Measurements from ENCODE around the gene SLC6A19.

SLC6A19 gene

DNA sequence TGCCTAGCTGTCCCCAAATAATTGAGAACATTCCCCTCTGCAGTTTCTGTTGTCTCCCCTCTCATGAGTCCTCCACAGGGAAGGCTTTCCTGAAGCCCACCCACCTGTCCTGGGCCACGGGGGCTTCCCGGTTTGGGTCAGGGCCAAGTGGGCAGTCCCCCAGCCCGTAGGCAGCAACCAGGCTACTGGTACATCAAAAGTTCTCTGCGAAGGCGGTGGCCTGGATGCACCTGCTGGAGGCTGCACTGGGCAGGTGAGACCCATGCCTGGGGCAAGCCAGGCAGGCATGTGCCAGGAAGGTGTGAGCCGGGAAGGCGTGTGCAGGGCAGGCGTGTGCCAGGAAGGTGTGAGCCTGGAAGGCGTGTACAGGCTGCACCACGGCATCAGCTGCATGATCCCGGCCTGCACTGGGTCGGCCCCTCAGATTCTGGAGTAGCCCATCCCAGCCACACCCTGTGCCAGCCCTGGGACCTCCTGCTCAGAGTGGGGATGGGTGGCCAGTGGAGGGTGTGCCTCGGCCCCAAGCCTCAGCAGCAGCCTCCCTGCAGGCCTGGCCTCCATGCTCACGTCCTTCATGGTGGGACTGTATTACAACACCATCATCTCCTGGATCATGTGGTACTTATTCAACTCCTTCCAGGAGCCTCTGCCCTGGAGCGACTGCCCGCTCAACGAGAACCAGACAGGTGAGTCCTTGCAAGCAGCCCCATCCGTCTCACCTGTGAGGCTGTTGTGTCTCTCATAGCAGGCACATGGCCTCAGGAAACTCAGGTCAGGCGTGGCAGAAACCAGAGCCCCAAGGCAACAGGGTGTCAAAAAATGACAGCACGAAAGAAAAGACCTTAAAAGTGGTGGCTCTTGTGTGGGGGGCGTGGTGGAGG is 8.7 kb downstream of the SLC6A19 start:
- Histone ChIP-seq H3K4me3 (replicated peaks; ENCODE audit: insufficient read depth, low read length) (no peak overlapping the region), H3K27me3 (ENCODE audit: insufficient read depth, poor library complexity, severe bottlenecking) (no peaks in the 10 kb centered on the region), H3K27ac (replicated peaks) (no peak overlapping the region)
- DNase-seq (ENCODE audit: low read depth in 1 of 2, low spot score in 1 of 2) = no peak
- TF ChIP-seq POLR2AphosphoS5 (IDR thresholded peaks at IDR 0.05; ENCODE audit: low read depth) = no peak
- no peak for TF ChIP-seq GABPA (IDR thresholded peaks at IDR 0.05; ENCODE audit: low read depth)
- TF ChIP-seq, protein P1, sequence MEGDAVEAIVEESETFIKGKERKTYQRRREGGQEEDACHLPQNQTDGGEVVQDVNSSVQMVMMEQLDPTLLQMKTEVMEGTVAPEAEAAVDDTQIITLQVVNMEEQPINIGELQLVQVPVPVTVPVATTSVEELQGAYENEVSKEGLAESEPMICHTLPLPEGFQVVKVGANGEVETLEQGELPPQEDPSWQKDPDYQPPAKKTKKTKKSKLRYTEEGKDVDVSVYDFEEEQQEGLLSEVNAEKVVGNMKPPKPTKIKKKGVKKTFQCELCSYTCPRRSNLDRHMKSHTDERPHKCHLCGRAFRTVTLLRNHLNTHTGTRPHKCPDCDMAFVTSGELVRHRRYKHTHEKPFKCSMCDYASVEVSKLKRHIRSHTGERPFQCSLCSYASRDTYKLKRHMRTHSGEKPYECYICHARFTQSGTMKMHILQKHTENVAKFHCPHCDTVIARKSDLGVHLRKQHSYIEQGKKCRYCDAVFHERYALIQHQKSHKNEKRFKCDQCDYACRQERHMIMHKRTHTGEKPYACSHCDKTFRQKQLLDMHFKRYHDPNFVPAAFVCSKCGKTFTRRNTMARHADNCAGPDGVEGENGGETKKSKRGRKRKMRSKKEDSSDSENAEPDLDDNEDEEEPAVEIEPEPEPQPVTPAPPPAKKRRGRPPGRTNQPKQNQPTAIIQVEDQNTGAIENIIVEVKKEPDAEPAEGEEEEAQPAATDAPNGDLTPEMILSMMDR (IDR thresholded peaks at IDR 0.05; ENCODE audit: insufficient read depth, low read length) = no peak
- TF ChIP-seq, protein P2, sequence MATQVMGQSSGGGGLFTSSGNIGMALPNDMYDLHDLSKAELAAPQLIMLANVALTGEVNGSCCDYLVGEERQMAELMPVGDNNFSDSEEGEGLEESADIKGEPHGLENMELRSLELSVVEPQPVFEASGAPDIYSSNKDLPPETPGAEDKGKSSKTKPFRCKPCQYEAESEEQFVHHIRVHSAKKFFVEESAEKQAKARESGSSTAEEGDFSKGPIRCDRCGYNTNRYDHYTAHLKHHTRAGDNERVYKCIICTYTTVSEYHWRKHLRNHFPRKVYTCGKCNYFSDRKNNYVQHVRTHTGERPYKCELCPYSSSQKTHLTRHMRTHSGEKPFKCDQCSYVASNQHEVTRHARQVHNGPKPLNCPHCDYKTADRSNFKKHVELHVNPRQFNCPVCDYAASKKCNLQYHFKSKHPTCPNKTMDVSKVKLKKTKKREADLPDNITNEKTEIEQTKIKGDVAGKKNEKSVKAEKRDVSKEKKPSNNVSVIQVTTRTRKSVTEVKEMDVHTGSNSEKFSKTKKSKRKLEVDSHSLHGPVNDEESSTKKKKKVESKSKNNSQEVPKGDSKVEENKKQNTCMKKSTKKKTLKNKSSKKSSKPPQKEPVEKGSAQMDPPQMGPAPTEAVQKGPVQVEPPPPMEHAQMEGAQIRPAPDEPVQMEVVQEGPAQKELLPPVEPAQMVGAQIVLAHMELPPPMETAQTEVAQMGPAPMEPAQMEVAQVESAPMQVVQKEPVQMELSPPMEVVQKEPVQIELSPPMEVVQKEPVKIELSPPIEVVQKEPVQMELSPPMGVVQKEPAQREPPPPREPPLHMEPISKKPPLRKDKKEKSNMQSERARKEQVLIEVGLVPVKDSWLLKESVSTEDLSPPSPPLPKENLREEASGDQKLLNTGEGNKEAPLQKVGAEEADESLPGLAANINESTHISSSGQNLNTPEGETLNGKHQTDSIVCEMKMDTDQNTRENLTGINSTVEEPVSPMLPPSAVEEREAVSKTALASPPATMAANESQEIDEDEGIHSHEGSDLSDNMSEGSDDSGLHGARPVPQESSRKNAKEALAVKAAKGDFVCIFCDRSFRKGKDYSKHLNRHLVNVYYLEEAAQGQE (IDR thresholded peaks at IDR 0.05; ENCODE audit: insufficient replicate concordance, low read depth) = no peak
- no peak for TF ChIP-seq SPI1 (IDR thresholded peaks at IDR 0.05; ENCODE audit: borderline replicate concordance, low read depth)

DNA sequence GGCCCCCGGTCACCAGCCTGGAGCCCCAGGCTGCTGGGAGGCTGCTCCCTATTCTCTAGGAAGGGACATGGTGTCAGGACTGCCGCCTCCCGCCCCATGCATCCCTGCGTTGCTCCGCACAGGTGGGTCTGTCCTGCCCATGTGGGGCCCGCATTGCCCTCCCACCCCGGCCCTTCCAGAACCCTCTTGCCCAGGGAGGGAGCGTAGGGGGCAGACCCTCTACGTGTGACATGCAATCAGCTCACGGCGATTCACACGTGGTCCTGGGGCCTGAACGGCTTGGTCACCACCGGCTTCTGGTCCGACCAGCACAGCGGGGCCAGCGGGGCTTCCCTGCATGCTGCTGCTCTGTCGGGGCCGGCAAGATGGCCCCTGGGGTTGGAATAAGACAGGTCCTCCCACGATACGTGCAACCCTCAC is 9.4 kb downstream of the SLC6A19 start:
- TF ChIP-seq GABPA (IDR thresholded peaks at IDR 0.05; ENCODE audit: low read depth) (no peak), POLR2AphosphoS5 (IDR thresholded peaks at IDR 0.05; ENCODE audit: low read depth) (no peak), SPI1 (IDR thresholded peaks at IDR 0.05; ENCODE audit: borderline replicate concordance, low read depth) (no peak)
- TF ChIP-seq, protein P1 (IDR thresholded peaks at IDR 0.05; ENCODE audit: insufficient read depth, low read length) = no peak
- TF ChIP-seq, protein P2 (IDR thresholded peaks at IDR 0.05; ENCODE audit: insufficient replicate concordance, low read depth) = no peak
- Histone ChIP-seq H3K27me3 (ENCODE audit: insufficient read depth, poor library complexity, severe bottlenecking) (no peaks in the 10 kb centered on the region), H3K4me3 (replicated peaks; ENCODE audit: insufficient read depth, low read length) (no peak overlapping the region), H3K27ac (replicated peaks) (no peak overlapping the region)
- no peak for DNase-seq (ENCODE audit: low read depth in 1 of 2, low spot score in 1 of 2)

DNA sequence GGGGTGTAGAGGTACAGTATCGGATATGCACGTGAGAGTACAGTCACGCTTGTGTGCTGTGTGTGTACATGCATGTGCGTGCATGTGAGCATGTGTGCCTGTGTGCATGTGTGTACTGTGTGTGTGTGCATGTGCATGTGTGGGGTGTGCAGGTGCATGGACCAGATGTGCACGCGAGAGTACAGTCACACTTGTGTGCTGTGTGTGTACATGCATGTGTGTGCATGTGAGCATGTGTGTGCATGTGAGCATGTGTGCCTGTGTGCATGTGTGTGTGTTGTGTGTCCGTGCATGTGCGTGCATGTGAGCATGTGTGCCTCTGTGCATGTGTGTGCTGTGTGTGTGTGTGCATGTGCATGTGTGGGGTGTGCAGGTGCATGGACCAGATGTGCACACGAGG is 10.3 kb downstream of the SLC6A19 start:
- H3K27me3 ChIP-seq (ENCODE audit: insufficient read depth, poor library complexity, severe bottlenecking) = no peaks in the 10 kb centered on the region
- no peak for TF ChIP-seq SPI1 (IDR thresholded peaks at IDR 0.05; ENCODE audit: borderline replicate concordance, low read depth)
- no peak for TF ChIP-seq POLR2AphosphoS5 (IDR thresholded peaks at IDR 0.05; ENCODE audit: low read depth)
- TF ChIP-seq, protein P1 (IDR thresholded peaks at IDR 0.05; ENCODE audit: insufficient read depth, low read length) = no peak
- no peak for TF ChIP-seq GABPA (IDR thresholded peaks at IDR 0.05; ENCODE audit: low read depth)
- TF ChIP-seq, protein P2 (IDR thresholded peaks at IDR 0.05; ENCODE audit: insufficient replicate concordance, low read depth) = no peak
- no peak overlapping the region for H3K27ac ChIP-seq (replicated peaks)
- DNase-seq (ENCODE audit: low read depth in 1 of 2, low spot score in 1 of 2) = no peak
- no peak overlapping the region for H3K4me3 ChIP-seq (replicated peaks; ENCODE audit: insufficient read depth, low read length)
